OCI-LY1 (cell line): Measurements from ENCODE around the gene HNRNPL.
"Not testable (repeated sequence)": the region's sequence is repeated elsewhere in the genome, so short reads cannot be mapped to it uniquely, and the experiment has no call there.

ENCODE experiments used
- H2AFZ ChIP-seq: fragments of 200-600 bp; sonication (generic), shearing (Covaris generic); 2 replicates; pipeline ENCODE4 v1.6.0; 2014; ENCODE audit warnings: antibody characterized with exemption, mild to moderate bottlenecking, low read length
- H3F3A ChIP-seq: fragments of 200-600 bp; sonication (generic), shearing (Covaris generic); 2 replicates; pipeline ENCODE4 v1.6.0; 2014; ENCODE audit warnings: mild to moderate bottlenecking, antibody characterized with exemption, low read length, moderate library complexity; ENCODE audit not compliant: insufficient read depth
- H3K27ac ChIP-seq: fragments of 200-600 bp; sonication (generic); 2 replicates; pipeline ENCODE4 v1.5.1; 2014; ENCODE audit warnings: low read length, mixed run types, mild to moderate bottlenecking, low read depth; ENCODE audit not compliant: poor library complexity, severe bottlenecking
- H3K27me3 ChIP-seq: fragments of 200-600 bp; sonication (generic); 2 replicates; pipeline ENCODE4 v1.6.0; 2014; ENCODE audit warnings: antibody characterized with exemption, mild to moderate bottlenecking, low read length, moderate library complexity; ENCODE audit not compliant: insufficient read depth
- H3K36me3 ChIP-seq: fragments of 200-600 bp; sonication (generic); 2 replicates; pipeline ENCODE4 v1.6.1; 2014; ENCODE audit warnings: mild to moderate bottlenecking, antibody characterized with exemption, low read length, moderate library complexity, mixed read lengths; ENCODE audit not compliant: insufficient read depth
- H3K4me1 ChIP-seq: fragments of 200-600 bp; sonication (generic); 2 replicates; pipeline ENCODE4 v1.5.1; 2014; ENCODE audit warnings: mild to moderate bottlenecking, low read length, moderate library complexity; ENCODE audit not compliant: insufficient read depth, severe bottlenecking
- H3K4me2 ChIP-seq: fragments of 200-600 bp; sonication (generic), shearing (Covaris generic); 2 replicates; pipeline ENCODE4 v1.6.1; 2014; ENCODE audit warnings: low read length
- H3K4me3 ChIP-seq: fragments of 200-600 bp; sonication (generic); 2 replicates; pipeline ENCODE4 v1.5.1; 2014; ENCODE audit warnings: low read length, low read depth, mild to moderate bottlenecking, mixed read lengths; ENCODE audit not compliant: poor library complexity, severe bottlenecking
- H3K79me2 ChIP-seq: fragments of 200-600 bp; shearing (Covaris generic); 2 replicates; pipeline ENCODE4 v1.6.1; 2016; ENCODE audit warnings: mixed run types, low read length, mixed read lengths; ENCODE audit not compliant: insufficient read depth
- H3K9ac ChIP-seq: fragments of 200-600 bp; sonication (generic), shearing (Covaris generic); 2 replicates; pipeline ENCODE4 v1.6.1; 2014; ENCODE audit warnings: mild to moderate bottlenecking, low read length, mixed read lengths
- H3K9me2 ChIP-seq: fragments of 200-600 bp; sonication (generic), shearing (Covaris generic); 2 replicates; pipeline ENCODE4 v1.6.1; 2014; ENCODE audit warnings: low read depth, mild to moderate bottlenecking, low read length, mixed read lengths
- H3K9me3 ChIP-seq: fragments of 200-600 bp; shearing (Covaris generic); 2 replicates; pipeline ENCODE4 v1.6.1; 2014; ENCODE audit warnings: low read length, mixed read lengths
- H4K20me1 ChIP-seq: fragments of 200-600 bp; sonication (generic), shearing (Covaris generic); 2 replicates; pipeline ENCODE4 v1.6.0; 2016; ENCODE audit warnings: mild to moderate bottlenecking, low read length; ENCODE audit not compliant: insufficient read depth
- CTCF ChIP-seq: fragments of 200-600 bp; sonication (generic), shearing (Covaris generic); IDR thresholded peaks from 2 replicates; pipeline ENCODE4 v1.5.1; 2017; ENCODE audit warnings: mild to moderate bottlenecking, antibody characterized with exemption, low read length, moderate library complexity, mixed read lengths
- EZH2 ChIP-seq: fragments of 200-600 bp; sonication (generic), shearing (Covaris generic); IDR thresholded peaks from 2 replicates; pipeline ENCODE4 v1.8.0; 2017; ENCODE audit warnings: borderline replicate concordance, mixed run types, mild to moderate bottlenecking, antibody characterized with exemption, low read length, moderate library complexity, mixed read lengths

Gene HNRNPL

GRCh38 chr19:38875656-38876395 is 26.0 kb upstream of the HNRNPL start:
- Histone ChIP-seq H3K9ac (no peak overlapping the region), H3K36me3 (no peaks in the 10 kb centered on the region), H3K79me2 (no peaks in the 10 kb centered on the region), H3K4me1 (peaks cover 30% of the 10 kb centered on the region), H3K27ac (no peak overlapping the region), H3F3A (peaks cover 6% of the 10 kb centered on the region), H3K9me2 (no peaks in the 10 kb centered on the region), H2AFZ (no peak overlapping the region), H3K9me3 (no peaks in the 10 kb centered on the region), H3K27me3 (no peaks in the 10 kb centered on the region), H4K20me1 (no peaks in the 10 kb centered on the region), H3K4me3 (no peak overlapping the region), H3K4me2 (no peak overlapping the region)
- TF ChIP-seq EZH2 (no peak), CTCF (no peak)

- not testable (repeated sequence) for H3K9me3 ChIP-seq, H3K9me2 ChIP-seq, H3K36me3 ChIP-seq, H3K27me3 ChIP-seq, H3K79me2 ChIP-seq, H3F3A ChIP-seq, H3K4me3 ChIP-seq, H3K9ac ChIP-seq, H2AFZ ChIP-seq, H3K4me2 ChIP-seq, H4K20me1 ChIP-seq
- H3K4me1 ChIP-seq, result peaks cover 42% of the 10 kb centered on the region
- peak overlapping the region; percentile 55 for H3K27ac ChIP-seq
Measured at GRCh38 chr19:38873400-38873799, 23.6 kb upstream of the HNRNPL start.

GRCh38 chr19:38870612-38871011 is 20.8 kb upstream of the HNRNPL start:
- H3K9ac ChIP-seq, result peak overlapping the region; percentile 77
- H3K36me3 ChIP-seq, result 0 out of 2 replicates have a peak, but pooled peaks cover 6% of the 10 kb centered on the region
- peaks cover 45% of the 10 kb centered on the region for H3K4me1 ChIP-seq
- H3K27ac ChIP-seq, result peak overlapping the region; percentile 72
- H3K27me3 ChIP-seq, result no peaks in the 10 kb centered on the region
- H3K4me3 ChIP-seq, result peak overlapping the region; percentile 64
- H3K9me2 ChIP-seq, result no peaks in the 10 kb centered on the region
- H3K79me2 ChIP-seq, result no peaks in the 10 kb centered on the region
- H3K9me3 ChIP-seq, result no peaks in the 10 kb centered on the region
- peak overlapping the region; percentile 92 for H3K4me2 ChIP-seq
- H3F3A ChIP-seq, result peaks cover 6% of the 10 kb centered on the region; the same call in 1 of the 2 replicates
- no peak for TF ChIP-seq EZH2
- TF ChIP-seq CTCF, result no peak
- H4K20me1 ChIP-seq, result no peaks in the 10 kb centered on the region
- H2AFZ ChIP-seq, result no peak overlapping the region
